GM12878 (cell line): ENCODE results near the gene KAZN. TPM values are rescaled to one million over a fixed set of nuclear protein-coding genes. Genes with fewer than 3 reads are reported as not detected.

Source experiments
- ATAC-seq: fragments of 200-7000 bp; cut with Tn5 transposase; 3 replicates; pipeline ENCODE4 v1.9.1; 2020; ENCODE audit warnings: mild to moderate bottlenecking, moderate library complexity
- BruUV-seq: library from RNA; stranded (reverse); fragments of 400-500 nt; replicated peaks from 2 replicates; lab custom pipeline; 2021; lab: Mats Ljungman, UMichigan
- CTCF ChIA-PET: fragments of 300-600 bp; sonication (Branson Sonifier 250); formaldehyde crosslinking; extraction: SDS; loops from one replicate; lab custom pipeline; 2021; ENCODE audit warnings: inconsistent platforms; lab: Yijun Ruan, JAX
- POLR2A ChIA-PET: fragments of 350-600 bp; formaldehyde crosslinking; extraction: SDS; loops from one replicate; lab custom pipeline; 2021; ENCODE audit warnings: inconsistent platforms; lab: Charles Lee
- RAD21 ChIA-PET: fragments of 300-600 bp; sonication (Branson Sonifier 250); formaldehyde crosslinking; loops from one replicate; lab custom pipeline; 2023; ENCODE audit warnings: antibody characterized with exemption; ENCODE audit not compliant: unreplicated experiment; lab: Charles Lee
- SMC1A ChIA-PET: fragments of 300-600 bp; sonication (Branson Sonifier 250); formaldehyde crosslinking; loops from one replicate; lab custom pipeline; 2023; ENCODE audit not compliant: unreplicated experiment, uncharacterized antibody; lab: Charles Lee
- DNase-seq: peaks from one replicate; pipeline ENCODE4 v3.0.0-alpha.2; 2011; ENCODE audit warnings: low read depth, low spot score
- FAIRE-seq: peaks from 3 replicates; lab custom pipeline; 2011; peaks lifted over from hg19 to GRCh38; lab: Jason Lieb, UNC
- H2AFZ ChIP-seq: 2 replicates; pipeline ENCODE4 v1.6.0; 2011; ENCODE audit warnings: low read depth, low read length, control low read depth; ENCODE audit not compliant: control insufficient read depth
- H3K27ac ChIP-seq: 2 replicates; pipeline ENCODE4 v1.5.1; 2011; ENCODE audit warnings: control low read depth; ENCODE audit not compliant: control insufficient read depth, insufficient read depth
- H3K27me3 ChIP-seq, 2 experiments: replicated peaks in 1 of 2; 2 replicates each; pipeline versions ENCODE4 v1.6.0 to v1.6.1; 2011; ENCODE audit warnings: low read length in 1 of 2; ENCODE audit not compliant: control insufficient read depth in 2 of 2, insufficient read depth in 2 of 2
- H3K36me3 ChIP-seq, 2 experiments: 2 replicates each; pipeline ENCODE4 v1.5.1; 2011; ENCODE audit warnings: low read length in 1 of 2; ENCODE audit not compliant: control insufficient read depth in 2 of 2, insufficient read depth in 2 of 2
- H3K4me1 ChIP-seq: 2 replicates; pipeline ENCODE4 v1.6.1; 2011; ENCODE audit warnings: mild to moderate bottlenecking, low read length, moderate library complexity, mixed read lengths; ENCODE audit not compliant: control insufficient read depth, insufficient read depth
- H3K4me2 ChIP-seq: 2 replicates; pipeline ENCODE4 v1.6.0; 2011; ENCODE audit warnings: control low read depth; ENCODE audit not compliant: control insufficient read depth, insufficient read depth
- H3K4me3 ChIP-seq: fragments of 200-600 bp; sonication (generic); 2 replicates; pipeline ENCODE4 v1.5.1; 2016
- H3K79me2 ChIP-seq: 2 replicates; pipeline ENCODE4 v1.6.0; 2011; ENCODE audit warnings: low read length; ENCODE audit not compliant: control insufficient read depth, insufficient read depth
- H3K9ac ChIP-seq: 2 replicates; pipeline ENCODE4 v1.8.0; 2011; ENCODE audit warnings: low read length, control low read depth, mixed read lengths; ENCODE audit not compliant: control insufficient read depth, insufficient read depth
- H3K9me3 ChIP-seq: replicated peaks from 3 replicates; pipeline ENCODE4 v1.5.1; 2011; ENCODE audit warnings: mild to moderate bottlenecking, low read length; ENCODE audit not compliant: control insufficient read depth, insufficient read depth
- H4K20me1 ChIP-seq: 2 replicates; pipeline ENCODE4 v1.6.0; 2011; ENCODE audit not compliant: control insufficient read depth, insufficient read depth
- CHD4 ChIP-seq: fragments of 200-600 bp; sonication (generic); IDR thresholded peaks from 2 replicates; pipeline ENCODE4 v1.6.1; 2016; ENCODE audit warnings: mild to moderate bottlenecking
- FOXM1 ChIP-seq: IDR thresholded peaks from 2 replicates; pipeline ENCODE4 v1.6.1; 2012; ENCODE audit warnings: low read depth, mild to moderate bottlenecking, inconsistent platforms, low read length, moderate library complexity
- HCFC1 ChIP-seq: fragments of 150-350 bp; IDR thresholded peaks from 2 replicates; pipeline ENCODE4 v1.6.1; 2014; ENCODE audit warnings: low read length
- RCOR1 ChIP-seq: conservative IDR thresholded peaks from 2 replicates; pipeline ENCODE4 v1.6.1; 2012; ENCODE audit warnings: low read depth, low read length, improper control_type of control experiment
- STAT3 ChIP-seq: IDR thresholded peaks from 2 replicates; pipeline ENCODE4 v1.6.1; 2011; ENCODE audit warnings: low read depth, low read length, improper control_type of control experiment
- TCF7 ChIP-seq: IDR thresholded peaks from 2 replicates; pipeline ENCODE4 v1.6.1; 2014; ENCODE audit warnings: antibody characterized with exemption, borderline replicate concordance
- WGBS: methylation state at CpG from one replicate; pipeline ENCODE4 v1.1.6; 2016; ENCODE audit warnings: low lambda C conversion rate; ENCODE audit not compliant: insufficient replicate concordance, insufficient coverage; ENCODE audit errors: missing lambda C conversion rate; 5-methylcytosine and 5-hydroxymethylcytosine counted together
- in situ Hi-C: fragments of 300-500 bp; cut with MboI; formaldehyde crosslinking; loops from 9 replicates; pipeline ENCODE4 v1.14.3; 2018; ENCODE audit warnings: mixed read lengths
- intact Hi-C: fragments of 100-400 bp; cut with micrococcal nuclease; formaldehyde crosslinking; loops from one replicate; pipeline ENCODE4 v1.14.2; 2022; ENCODE audit not compliant: unreplicated experiment
- polyA plus RNA-seq, 11 experiments: library from polyadenylated mRNA; depleted of rRNA in 4 of 11; unstranded in 6 of 11; stranded (reverse) in 5 of 11; fragments of >200 nt; fragmentation: Nextera tagmentation in 4 of 11; fragmentation: Illumina TruSeq in 1 of 11; extraction: Ambion mirVana in 4 of 11; extraction: Trizol in 1 of 11; gene quantifications; 1 replicate in 1 of 11; 2 replicates in 10 of 11; pipeline versions ENCODE4 v1.2.1 to v1.2.3, GENCODE V29; 2011 to 2016; ENCODE audit warnings: inconsistent platforms in 2 of 11, missing spikeins in 2 of 11, low read depth in 1 of 11
- total RNA-seq, 4 experiments: library from RNA; depleted of rRNA in 3 of 4; stranded (reverse); fragments of >200 nt in 3 of 4; fragmentation: Illumina TruSeq in 1 of 4; extraction: Trizol in 1 of 4; gene quantifications; 2 replicates each; pipeline versions ENCODE4 v1.2.1 to v1.2.3, GENCODE V29; 2013 to 2021
- TF ChIP-seq, protein P1 (sequence below): fragments of 450-650 bp; IDR thresholded peaks from 2 replicates; pipeline ENCODE4 v1.6.1; 2016; ENCODE audit warnings: mild to moderate bottlenecking, moderate library complexity, borderline replicate concordance
- TF ChIP-seq, protein P2 (sequence below): fragments of 450-650 bp; formaldehyde crosslinking; IDR thresholded peaks from 2 replicates; pipeline ENCODE4 v1.4.0; 2022; ENCODE audit warnings: mild to moderate bottlenecking, moderate library complexity

KAZN gene
- total and polyA plus RNA-seq, 10 of the 15 experiments (the other 5 are each of a cell fraction or from before 2014, with no cell fraction given) = 0.72 to 4.0 (median 1.2) TPM

DNA sequence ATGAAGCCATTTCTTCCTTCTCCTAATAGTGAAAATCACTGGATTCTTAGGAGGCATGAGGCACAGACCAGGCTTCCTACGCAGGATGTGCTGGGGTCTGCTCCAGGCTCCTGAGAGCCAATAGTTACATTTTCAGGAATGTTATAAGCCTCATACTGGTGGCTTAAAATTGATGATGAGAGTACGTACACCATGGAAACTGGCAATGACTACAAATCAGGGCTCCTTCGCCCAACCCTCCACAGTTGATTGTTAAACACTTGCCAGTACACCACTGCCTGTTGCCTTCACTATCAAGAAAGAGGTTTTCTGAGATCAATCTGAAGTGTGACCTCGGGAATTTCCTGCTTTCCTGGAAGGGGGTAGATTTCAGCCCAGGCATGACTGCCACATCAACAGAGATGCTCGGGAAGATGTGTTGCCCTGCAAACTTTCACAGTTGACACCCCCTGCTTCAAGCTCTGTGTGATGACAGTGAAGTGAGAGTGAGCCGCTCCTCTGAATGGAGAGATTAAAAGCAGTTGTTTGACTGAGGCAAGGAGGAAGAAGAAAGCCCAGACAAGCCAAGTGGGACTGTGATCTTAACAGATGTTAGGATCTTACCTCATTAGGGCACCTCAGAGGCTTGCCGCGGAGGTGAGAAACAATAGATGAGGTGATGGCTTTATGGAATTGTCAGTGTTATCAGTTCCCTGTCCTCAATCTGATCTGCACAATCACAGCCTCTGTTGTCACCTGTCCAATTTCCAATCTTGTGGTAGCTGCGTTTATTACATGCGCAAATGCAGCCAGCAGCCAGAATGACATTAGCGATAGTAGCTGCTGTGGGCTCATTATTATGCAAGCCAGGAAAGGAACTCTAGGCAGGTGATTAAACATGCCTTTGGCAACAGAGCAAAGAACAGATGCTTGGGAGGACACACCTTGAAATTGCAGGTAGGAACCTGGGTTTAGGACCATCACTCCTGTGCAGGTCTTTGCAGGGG is 277.3 kb downstream of the KAZN start:
- Histone ChIP-seq H3K27me3 (peaks cover 0 to 3% of the 10 kb centered on the region in 2 experiments; a peak in 1 of 4 replicates), H3K79me2 (no peaks in the 10 kb centered on the region), H3K36me3 (no peaks in the 10 kb centered on the region), H2AFZ (no peak overlapping the region), H3K9ac (no peak overlapping the region), H3K4me2 (no peak overlapping the region), H3K4me3 (no peak overlapping the region), H4K20me1 (no peaks in the 10 kb centered on the region), H3K27ac (no peak overlapping the region), H3K9me3 (no peaks in the 10 kb centered on the region; the same call in 2 of the 3 replicates), H3K4me1 (no peaks in the 10 kb centered on the region)
- ATAC-seq (no peak), DNase-seq (no peak), FAIRE-seq (no peak)
- RAD21 ChIA-PET = no interaction called here
- in situ Hi-C loops (no loop called here), intact Hi-C loops (no loop called here)
- POLR2A ChIA-PET = no interaction called here
- SMC1A ChIA-PET = no interaction called here
- WGBS = 37% methylated on average over 11 of the region's 11 CpGs
- TF ChIP-seq, protein P1, sequence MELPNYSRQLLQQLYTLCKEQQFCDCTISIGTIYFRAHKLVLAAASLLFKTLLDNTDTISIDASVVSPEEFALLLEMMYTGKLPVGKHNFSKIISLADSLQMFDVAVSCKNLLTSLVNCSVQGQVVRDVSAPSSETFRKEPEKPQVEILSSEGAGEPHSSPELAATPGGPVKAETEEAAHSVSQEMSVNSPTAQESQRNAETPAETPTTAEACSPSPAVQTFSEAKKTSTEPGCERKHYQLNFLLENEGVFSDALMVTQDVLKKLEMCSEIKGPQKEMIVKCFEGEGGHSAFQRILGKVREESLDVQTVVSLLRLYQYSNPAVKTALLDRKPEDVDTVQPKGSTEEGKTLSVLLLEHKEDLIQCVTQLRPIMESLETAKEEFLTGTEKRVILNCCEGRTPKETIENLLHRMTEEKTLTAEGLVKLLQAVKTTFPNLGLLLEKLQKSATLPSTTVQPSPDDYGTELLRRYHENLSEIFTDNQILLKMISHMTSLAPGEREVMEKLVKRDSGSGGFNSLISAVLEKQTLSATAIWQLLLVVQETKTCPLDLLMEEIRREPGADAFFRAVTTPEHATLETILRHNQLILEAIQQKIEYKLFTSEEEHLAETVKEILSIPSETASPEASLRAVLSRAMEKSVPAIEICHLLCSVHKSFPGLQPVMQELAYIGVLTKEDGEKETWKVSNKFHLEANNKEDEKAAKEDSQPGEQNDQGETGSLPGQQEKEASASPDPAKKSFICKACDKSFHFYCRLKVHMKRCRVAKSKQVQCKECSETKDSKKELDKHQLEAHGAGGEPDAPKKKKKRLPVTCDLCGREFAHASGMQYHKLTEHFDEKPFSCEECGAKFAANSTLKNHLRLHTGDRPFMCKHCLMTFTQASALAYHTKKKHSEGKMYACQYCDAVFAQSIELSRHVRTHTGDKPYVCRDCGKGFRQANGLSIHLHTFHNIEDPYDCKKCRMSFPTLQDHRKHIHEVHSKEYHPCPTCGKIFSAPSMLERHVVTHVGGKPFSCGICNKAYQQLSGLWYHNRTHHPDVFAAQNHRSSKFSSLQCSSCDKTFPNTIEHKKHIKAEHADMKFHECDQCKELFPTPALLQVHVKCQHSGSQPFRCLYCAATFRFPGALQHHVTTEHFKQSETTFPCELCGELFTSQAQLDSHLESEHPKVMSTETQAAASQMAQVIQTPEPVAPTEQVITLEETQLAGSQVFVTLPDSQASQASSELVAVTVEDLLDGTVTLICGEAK = no peak
- TF ChIP-seq STAT3 (no peak), TCF7 (no peak), HCFC1 (no peak), CHD4 (no peak), RCOR1 (no peak), FOXM1 (no peak)
- TF ChIP-seq, protein P2, sequence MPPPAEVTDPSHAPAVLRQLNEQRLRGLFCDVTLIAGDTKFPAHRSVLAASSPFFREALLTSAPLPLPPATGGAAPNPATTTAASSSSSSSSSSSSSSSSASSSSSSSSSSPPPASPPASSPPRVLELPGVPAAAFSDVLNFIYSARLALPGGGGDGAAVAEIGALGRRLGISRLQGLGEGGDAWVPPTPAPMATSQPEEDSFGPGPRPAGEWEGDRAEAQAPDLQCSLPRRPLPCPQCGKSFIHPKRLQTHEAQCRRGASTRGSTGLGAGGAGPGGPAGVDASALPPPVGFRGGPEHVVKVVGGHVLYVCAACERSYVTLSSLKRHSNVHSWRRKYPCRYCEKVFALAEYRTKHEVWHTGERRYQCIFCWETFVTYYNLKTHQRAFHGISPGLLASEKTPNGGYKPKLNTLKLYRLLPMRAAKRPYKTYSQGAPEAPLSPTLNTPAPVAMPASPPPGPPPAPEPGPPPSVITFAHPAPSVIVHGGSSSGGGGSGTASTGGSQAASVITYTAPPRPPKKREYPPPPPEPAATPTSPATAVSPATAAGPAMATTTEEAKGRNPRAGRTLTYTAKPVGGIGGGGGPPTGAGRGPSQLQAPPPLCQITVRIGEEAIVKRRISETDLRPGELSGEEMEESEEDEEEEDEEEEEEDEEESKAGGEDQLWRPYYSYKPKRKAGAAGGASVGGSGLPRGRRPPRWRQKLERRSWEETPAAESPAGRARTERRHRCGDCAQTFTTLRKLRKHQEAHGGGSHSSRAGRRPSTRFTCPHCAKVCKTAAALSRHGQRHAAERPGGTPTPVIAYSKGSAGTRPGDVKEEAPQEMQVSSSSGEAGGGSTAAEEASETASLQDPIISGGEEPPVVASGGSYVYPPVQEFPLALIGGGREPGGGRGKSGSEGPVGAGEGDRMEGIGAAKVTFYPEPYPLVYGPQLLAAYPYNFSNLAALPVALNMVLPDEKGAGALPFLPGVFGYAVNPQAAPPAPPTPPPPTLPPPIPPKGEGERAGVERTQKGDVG (CRISPR knock-in tag) = no peak
- BruUV-seq = no TSS peak
- CTCF ChIA-PET = interaction anchor here (0.5 kb wide), 1 partner anchor 138 kb away, joined by 4 read pairs; no protein-coding TSS in a partner anchor
